Fibroblast of lung (primary cell): ENCODE results near the gene HNRNPAB. TPM values are rescaled to one million over a fixed set of nuclear protein-coding genes. Genes with fewer than 3 reads are reported as not detected.
A peak's percentile ranks its signal among the peaks of the same experiment; 100 is the strongest.

Experiments
- DNase-seq, 2 donors: peaks; one replicate each; pipeline versions ENCODE4 v3.0.0 to v3.0.0-alpha.2; 2010; ENCODE audit warnings: low read depth in 2 of 2
- H2AFZ ChIP-seq: 2 replicates; pipeline ENCODE4 v1.5.1; 2012; ENCODE audit warnings: low read length, control low read depth, inconsistent platforms
- H3K27ac ChIP-seq: 2 replicates; pipeline ENCODE4 v1.5.1; 2011; ENCODE audit warnings: low read length, control low read depth; ENCODE audit not compliant: insufficient read depth
- H3K27me3 ChIP-seq: 2 replicates; pipeline ENCODE4 v1.5.1; 2011; ENCODE audit warnings: mild to moderate bottlenecking, low read length; ENCODE audit not compliant: control insufficient read depth, insufficient read depth
- H3K36me3 ChIP-seq: 2 replicates; pipeline ENCODE4 v1.5.1; 2011; ENCODE audit warnings: low read length; ENCODE audit not compliant: control insufficient read depth, insufficient read depth
- H3K4me1 ChIP-seq: 2 replicates; pipeline ENCODE4 v1.5.1; 2011; ENCODE audit warnings: low read length; ENCODE audit not compliant: control insufficient read depth, insufficient read depth; ENCODE audit errors: extremely low read depth
- H3K4me2 ChIP-seq: 2 replicates; pipeline ENCODE4 v1.5.1; 2011; ENCODE audit warnings: low read length, control low read depth; ENCODE audit not compliant: insufficient read depth; ENCODE audit errors: extremely low read depth
- H3K4me3 ChIP-seq, 4 experiments: fragments of 200-600 bp in 1 of 4; sonication (generic) in 1 of 4; replicated peaks in 1 of 4; 2 replicates each; pipeline ENCODE4 v1.5.1; 2011 to 2016; ENCODE audit warnings: low read length in 4 of 4, low read depth in 3 of 4, mild to moderate bottlenecking in 3 of 4, control low read depth in 2 of 4, inconsistent platforms in 1 of 4, mixed read lengths in 1 of 4; ENCODE audit not compliant: insufficient read depth in 1 of 4; ENCODE audit errors: control extremely low read depth in 1 of 4
- H3K79me2 ChIP-seq: 2 replicates; pipeline ENCODE4 v1.5.1; 2012; ENCODE audit warnings: mild to moderate bottlenecking, low read length, inconsistent platforms; ENCODE audit not compliant: control insufficient read depth, insufficient read depth
- H3K9ac ChIP-seq: 2 replicates; pipeline ENCODE4 v1.5.1; 2011; ENCODE audit warnings: mild to moderate bottlenecking, low read length, control low read depth; ENCODE audit not compliant: insufficient read depth
- H3K9me3 ChIP-seq: 2 replicates; pipeline ENCODE4 v1.5.1; 2012; ENCODE audit warnings: low read depth, low read length; ENCODE audit not compliant: control insufficient read depth, insufficient read depth
- H4K20me1 ChIP-seq: 2 replicates; pipeline ENCODE4 v1.5.1; 2011; ENCODE audit warnings: low read length; ENCODE audit not compliant: control insufficient read depth, insufficient read depth; ENCODE audit errors: extremely low read depth
- CTCF ChIP-seq, 2 donors: IDR thresholded peaks in 1 of 2; conservative IDR thresholded peaks in 1 of 2; 1 replicate in 1 of 2; 2 replicates in 1 of 2; pipeline ENCODE4 v1.5.1; 2011 to 2012; ENCODE audit warnings: low read length in 2 of 2, control low read depth in 1 of 2, inconsistent platforms in 1 of 2, low read depth in 1 of 2, mild to moderate bottlenecking in 1 of 2
- EZH2 ChIP-seq: IDR thresholded peaks from 2 replicates; pipeline ENCODE4 v1.5.1; 2012; ENCODE audit warnings: low read length, control low read depth, mild to moderate bottlenecking; ENCODE audit errors: missing control alignments
- polyA plus RNA-seq, 2 donors: library from polyadenylated mRNA; depleted of rRNA in 1 of 2; stranded (reverse) in 1 of 2; unstranded in 1 of 2; fragments of >200 nt; gene quantifications; 2 replicates each; pipeline ENCODE4 v1.2.1, GENCODE V29; 2011 to 2012; ENCODE audit warnings: missing spikeins in 1 of 2
- total RNA-seq: library from RNA; depleted of rRNA; stranded (reverse); fragments of >200 nt; gene quantifications from 2 replicates; pipeline ENCODE4 v1.2.1, GENCODE V29; 2014

Gene HNRNPAB
- total and polyA plus RNA-seq, 2 donors (not counting 1 experiment from before 2014, with no cell fraction given) = 23.1 to 106 TPM

- Histone ChIP-seq H3K4me1 (no peaks in the 10 kb centered on the region), H3K79me2 (no peaks in the 10 kb centered on the region), H3K9me3 (no peaks in the 10 kb centered on the region), H3K9ac (no peak overlapping the region), H4K20me1 (no peaks in the 10 kb centered on the region), H3K27me3 (no peaks in the 10 kb centered on the region), H2AFZ (no peak overlapping the region), H3K36me3 (peaks cover 28% of the 10 kb centered on the region), H3K4me2 (no peak overlapping the region), H3K4me3 (no peak overlapping the region), H3K27ac (no peak overlapping the region)
- DNase-seq = no peak
- TF ChIP-seq EZH2 (no peak), CTCF (conservative IDR thresholded peaks at IDR 0.05 in 1 of 2, IDR thresholded peaks at IDR 0.05 in 1 of 2; ENCODE audit: low read depth in 1 of 2, low read length in 2 of 2) (no peak)
Measured at GRCh38 chr5:178216779-178217178, 12.4 kb downstream of the HNRNPAB start.

- no peak overlapping the region for H3K4me3 ChIP-seq
- no peak for TF ChIP-seq EZH2
- no peak for TF ChIP-seq CTCF (conservative IDR thresholded peaks at IDR 0.05 in 1 of 2, IDR thresholded peaks at IDR 0.05 in 1 of 2; ENCODE audit: low read depth in 1 of 2, low read length in 2 of 2)
Measured at GRCh38 chr5:178218237-178218776, 14.0 kb downstream of the HNRNPAB start.

GRCh38 chr5:178218827-178219226 is 14.5 kb downstream of the HNRNPAB start:
- Histone ChIP-seq H2AFZ (no peak overlapping the region), H3K36me3 (peaks cover 14% of the 10 kb centered on the region), H3K4me1 (no peaks in the 10 kb centered on the region), H4K20me1 (no peaks in the 10 kb centered on the region), H3K79me2 (no peaks in the 10 kb centered on the region), H3K27ac (no peak overlapping the region), H3K9ac (no peak overlapping the region), H3K27me3 (no peaks in the 10 kb centered on the region), H3K9me3 (no peaks in the 10 kb centered on the region), H3K4me3 (no peak overlapping the region), H3K4me2 (no peak overlapping the region)
- peak in 1 of 2 donors; percentile 36 for DNase-seq
- TF ChIP-seq EZH2 (no peak), CTCF (conservative IDR thresholded peaks at IDR 0.05 in 1 of 2, IDR thresholded peaks at IDR 0.05 in 1 of 2; ENCODE audit: low read depth in 1 of 2, low read length in 2 of 2) (no peak)

More at GRCh38 chr5:178218237-178218776, 14.0 kb downstream of the HNRNPAB start:
- no peaks in the 10 kb centered on the region for H3K4me1 ChIP-seq
- H3K9me3 ChIP-seq = no peaks in the 10 kb centered on the region
- DNase-seq = no peak
- H4K20me1 ChIP-seq = no peaks in the 10 kb centered on the region
- no peaks in the 10 kb centered on the region for H3K79me2 ChIP-seq
- no peak overlapping the region for H3K27ac ChIP-seq
- H3K4me2 ChIP-seq = no peak overlapping the region
- no peaks in the 10 kb centered on the region for H3K27me3 ChIP-seq
- H3K9ac ChIP-seq = no peak overlapping the region
- no peak overlapping the region for H2AFZ ChIP-seq
- H3K36me3 ChIP-seq = peaks cover 15% of the 10 kb centered on the region
